ENCODE measurements around the gene TPM1.
"Not testable (repeated sequence)": the region's sequence is repeated elsewhere in the genome, so short reads cannot be mapped to it uniquely, and the experiment has no call there.

The TPM1 gene

GRCh38 chr15:63099581-63099980, 57.0 kb downstream of the TPM1 start:
- DNase-seq = not testable (repeated sequence)

- no peak for DNase-seq
Observed at GRCh38 chr15:63103416-63103815, 60.9 kb downstream of the TPM1 start.

- DNase-seq = no peak
Observed at GRCh38 chr15:63104727-63105126, 62.2 kb downstream of the TPM1 start.

DNA sequence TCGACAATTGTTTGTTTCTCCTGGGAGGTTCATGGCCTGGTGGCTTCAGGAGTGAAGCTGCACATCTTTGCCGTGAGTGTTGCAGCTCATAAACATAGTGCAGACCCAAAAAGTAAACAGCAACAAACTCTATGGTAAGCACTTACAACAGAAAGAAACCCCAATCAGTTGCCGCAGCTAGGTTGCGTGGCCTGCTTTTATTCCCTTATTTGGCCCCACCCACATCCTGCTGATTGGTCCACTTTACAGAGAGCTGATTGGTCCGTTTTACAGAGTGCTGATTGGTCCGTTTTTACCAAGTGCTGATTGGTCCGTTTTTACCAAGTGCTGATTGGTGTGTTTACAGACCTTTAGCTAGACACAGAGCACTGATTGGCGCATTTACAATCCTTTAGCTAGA, 62.8 kb downstream of the TPM1 start:
- not testable (repeated sequence) for DNase-seq

- DNase-seq = no peak
Observed at GRCh38 chr15:63107895-63108546, 65.5 kb downstream of the TPM1 start.

DNA sequence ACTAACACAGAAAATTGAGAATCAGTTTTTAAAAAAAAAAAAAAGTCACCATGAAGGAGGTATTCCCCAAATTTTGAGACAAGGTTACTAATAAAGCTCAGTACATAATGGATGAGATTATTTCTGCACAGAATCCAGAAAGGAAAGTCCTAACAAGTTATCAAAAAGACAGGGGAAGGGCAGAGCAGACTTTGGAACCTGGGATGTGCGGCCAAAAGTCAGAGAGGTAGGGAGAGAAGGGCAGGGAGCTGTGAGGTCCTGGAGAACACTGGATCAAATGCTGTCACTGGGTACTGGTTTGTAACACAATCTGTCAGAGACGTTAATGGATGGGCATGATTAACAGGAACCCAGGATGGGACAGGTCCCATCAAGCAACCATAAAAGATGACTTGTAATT, 67.0 kb downstream of the TPM1 start:
- no peak for DNase-seq

GRCh38 chr15:63109920-63110319, 67.4 kb downstream of the TPM1 start:
- no peak for DNase-seq

DNA sequence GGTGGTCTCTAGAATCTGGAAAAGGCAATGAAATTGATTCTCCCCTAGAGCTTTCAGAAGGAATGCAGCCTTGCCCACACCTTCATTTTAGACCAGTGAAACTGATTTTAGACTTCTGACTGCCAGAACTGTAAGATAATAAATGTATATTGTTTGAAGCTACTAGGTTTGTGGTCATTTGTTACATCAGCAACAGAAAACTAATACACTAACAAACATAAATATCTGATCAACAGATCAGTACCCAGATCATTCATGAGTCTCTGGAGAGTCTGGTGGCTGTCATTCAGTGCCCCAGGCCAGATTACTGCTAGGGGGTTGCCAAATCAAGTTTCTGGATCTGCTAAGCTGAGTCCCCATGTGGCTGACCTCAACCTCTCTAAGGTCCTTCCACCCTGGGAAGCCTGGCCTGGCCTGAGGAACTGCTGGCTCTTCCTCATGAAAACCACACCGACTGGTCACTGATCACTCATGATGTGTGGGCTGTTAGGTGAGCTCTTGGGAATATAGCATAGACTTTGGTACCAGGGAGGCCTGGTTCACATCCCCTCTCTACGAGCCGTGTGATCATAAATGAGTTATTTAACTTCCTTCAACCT, 68.0 kb downstream of the TPM1 start:
- no peak for DNase-seq

DNA sequence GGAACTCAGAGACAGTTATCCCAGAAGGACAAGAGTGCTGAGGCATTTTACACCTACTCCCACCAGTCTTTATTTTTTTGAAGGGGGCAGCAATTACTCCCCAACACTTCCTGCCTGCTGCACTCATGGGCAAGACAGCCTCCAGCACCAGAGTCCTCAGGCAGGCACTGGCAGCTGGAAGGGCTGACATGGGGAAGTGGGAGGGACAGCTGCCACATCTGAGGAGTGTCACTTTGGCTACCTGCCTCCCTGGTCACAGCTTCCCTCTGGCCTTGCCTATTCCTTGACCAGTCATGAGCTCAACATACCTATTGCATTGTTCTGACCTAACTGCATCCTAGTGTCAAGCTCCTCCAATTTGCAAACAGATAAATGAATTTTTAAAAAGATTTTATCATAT, 68.9 kb downstream of the TPM1 start:
- DNase-seq = no peak

GRCh38 chr15:63112871-63113270, 70.3 kb downstream of the TPM1 start:
- DNase-seq = no peak

- DNase-seq = no peak
Observed at GRCh38 chr15:63114465-63114864, 71.9 kb downstream of the TPM1 start.

Measured in activated CD8-positive, alpha-beta memory T cell treated with anti-CD3 and anti-CD28 coated beads, Interleukin-2, amount 50 U/mL, for 4 hours (primary cell).